ENCODE results near the gene ZNF821.
"Not testable (repeated sequence)": the region's sequence is repeated elsewhere in the genome, so short reads cannot be mapped to it uniquely, and the experiment has no call there.

Gene ZNF821

DNA sequence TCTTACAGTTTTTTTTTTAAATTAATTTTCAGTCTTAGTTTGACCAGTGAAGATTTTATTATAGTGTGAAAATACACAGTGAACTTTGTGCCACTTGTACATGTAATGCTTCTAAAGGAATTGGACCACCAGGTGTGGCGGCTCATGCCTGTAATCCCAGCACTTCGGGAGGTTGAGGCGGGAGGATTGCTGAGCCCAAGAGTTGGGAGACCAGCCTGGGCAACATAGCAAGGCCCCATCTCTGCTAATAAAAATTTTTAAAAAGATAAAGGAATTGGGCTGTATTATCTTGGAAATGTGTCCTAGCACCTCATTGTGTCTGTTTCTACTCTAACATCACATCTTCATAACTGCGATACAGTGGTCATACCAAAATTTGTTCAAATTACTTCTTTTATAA, 15.2 kb upstream of the ZNF821 start:
- no peak for DNase-seq

DNA sequence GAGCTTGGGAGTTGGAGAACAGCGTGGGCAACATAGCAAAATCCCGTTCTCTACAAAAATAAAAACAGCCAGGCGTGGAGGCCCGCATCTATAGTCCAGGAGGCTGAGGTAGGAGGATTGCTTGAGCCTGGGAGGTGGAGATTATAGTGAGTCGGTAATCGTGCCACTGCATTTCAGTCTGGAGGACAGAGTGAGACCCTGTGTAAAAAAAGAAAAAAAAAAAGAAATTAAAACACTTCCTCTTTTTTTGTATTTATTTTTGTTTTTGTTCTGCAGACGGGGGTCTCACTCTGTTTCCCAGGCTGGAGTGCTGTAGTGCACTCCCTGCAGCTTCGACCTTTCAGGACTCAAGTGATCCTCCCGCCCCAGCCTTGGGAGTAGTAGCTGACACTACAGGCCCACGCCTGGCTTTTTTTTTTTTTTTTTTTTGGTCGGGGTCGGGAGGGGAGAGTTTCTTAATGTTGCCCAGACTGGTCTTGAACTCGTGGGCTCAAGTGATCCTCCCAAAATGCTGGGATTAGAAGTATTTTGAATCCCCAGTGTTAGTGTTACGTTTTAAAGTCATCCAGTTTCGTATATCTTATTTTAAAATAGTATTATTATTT, 12.9 kb upstream of the ZNF821 start:
- no peak for DNase-seq

DNA sequence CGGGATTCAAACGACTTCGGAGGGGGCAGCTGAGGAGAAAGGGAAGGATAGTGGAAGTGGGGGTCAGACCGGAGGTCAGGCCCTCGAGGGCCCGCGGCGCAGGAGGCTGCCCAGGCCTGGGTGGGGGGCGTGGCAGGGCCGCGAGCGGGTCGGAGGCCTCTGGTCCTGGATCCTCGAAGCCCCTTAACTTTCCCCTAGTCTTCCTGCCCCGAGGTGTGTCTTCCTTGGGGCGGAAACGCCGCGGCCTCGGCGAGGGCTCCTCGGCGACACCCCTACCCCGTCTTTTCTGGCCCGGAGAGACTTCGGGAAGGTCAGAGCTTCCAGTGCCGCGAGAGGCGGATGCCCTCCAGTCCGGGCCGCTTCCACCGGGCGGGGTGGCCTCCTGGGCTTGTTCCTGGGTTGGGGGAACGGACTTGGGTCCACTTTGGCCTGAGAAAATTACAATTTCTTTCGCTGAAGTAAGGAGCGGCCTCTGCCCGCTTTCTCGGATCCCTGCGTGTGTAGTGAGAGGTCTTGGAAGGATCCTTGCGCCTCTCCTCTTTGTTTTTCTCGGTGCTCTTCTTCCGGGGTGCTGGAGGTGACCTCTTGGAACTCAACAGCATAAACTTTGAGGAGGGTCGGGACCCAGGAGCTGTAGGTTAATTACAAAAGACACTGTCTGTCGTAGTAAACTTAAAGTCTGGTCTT, 11.8 kb upstream of the ZNF821 start:
- peak; percentile 26 to 27 for DNase-seq

DNA sequence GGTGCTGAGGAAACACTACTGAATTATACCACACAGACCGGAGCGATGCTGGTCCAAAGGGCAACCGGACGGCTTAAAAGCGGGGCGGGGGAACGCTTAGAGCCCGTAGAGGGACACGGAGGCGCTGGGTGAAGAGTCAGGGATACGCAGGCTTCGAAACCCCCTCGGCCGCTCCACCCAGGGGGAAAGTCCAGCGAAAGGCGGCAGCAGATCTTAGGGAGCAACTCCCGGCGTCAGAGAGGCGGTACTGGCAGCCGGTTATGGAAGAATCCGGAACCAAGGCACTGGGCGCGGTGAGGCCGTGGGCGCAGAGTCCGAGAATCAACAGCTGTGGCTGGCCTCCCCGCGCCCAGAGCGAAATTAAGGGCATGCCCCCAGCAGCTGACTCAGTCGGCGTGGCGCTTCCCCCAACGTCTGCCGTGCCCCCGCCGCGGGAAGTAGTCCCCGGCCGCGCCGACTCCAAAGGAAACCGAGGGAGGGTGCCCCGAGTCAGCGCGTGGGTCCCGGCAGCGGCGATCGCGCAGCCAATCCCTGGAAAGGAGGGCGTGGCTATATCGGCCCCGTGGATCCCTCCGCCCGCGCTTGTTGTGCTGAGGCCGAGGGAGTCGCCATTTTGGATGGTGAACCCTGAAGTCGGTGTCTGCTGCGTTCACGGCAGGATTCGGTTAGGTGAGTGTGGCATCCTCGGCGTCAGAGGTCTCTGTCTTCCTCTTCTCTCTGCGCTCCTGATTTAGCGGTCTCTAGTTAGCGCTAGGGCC, 11.1 kb upstream of the ZNF821 start, which contains the start of gene IST1:
Gene IST1 (plus strand): TSS at position 611 of the 758 bp plus-strand sequence. CDS start 20,110 bp downstream, outside the sequence.
- peak; percentile 96 to 98 for DNase-seq

DNA sequence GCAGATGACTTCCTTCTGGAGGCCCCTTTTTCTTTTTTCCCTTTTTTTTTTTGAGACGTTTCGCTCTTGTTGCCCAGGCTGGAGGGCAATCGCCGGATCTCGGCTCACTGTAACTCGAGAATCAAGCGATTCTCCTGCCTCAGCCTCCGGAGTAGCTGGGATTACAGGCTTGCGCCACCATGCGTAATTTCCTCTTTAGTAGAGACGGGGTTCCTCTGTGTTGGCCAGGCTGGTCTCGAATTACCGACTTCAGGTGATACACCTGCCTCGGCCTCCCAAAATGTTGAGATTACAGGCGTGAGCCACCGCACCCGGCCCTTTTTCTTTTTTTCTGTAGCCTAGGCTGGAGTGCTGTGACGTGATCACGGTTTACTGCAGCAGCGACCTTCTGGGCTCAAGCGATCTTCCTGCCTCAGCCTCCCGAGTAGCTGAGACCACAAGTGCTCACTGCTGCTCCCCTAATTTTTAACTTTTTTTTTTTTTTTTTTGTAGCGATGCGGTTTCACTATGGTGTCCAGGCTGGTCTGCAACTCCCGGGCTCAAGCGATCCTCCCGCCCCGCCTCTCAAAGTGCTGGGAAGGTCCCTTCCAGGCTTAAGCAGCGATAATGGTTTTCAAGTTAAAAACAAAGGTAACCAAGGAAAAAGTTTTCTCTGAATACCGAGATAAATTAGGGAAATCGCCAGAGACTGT, 10.4 kb upstream of the ZNF821 start:
- DNase-seq, result peak; percentile 12 to 25

DNA sequence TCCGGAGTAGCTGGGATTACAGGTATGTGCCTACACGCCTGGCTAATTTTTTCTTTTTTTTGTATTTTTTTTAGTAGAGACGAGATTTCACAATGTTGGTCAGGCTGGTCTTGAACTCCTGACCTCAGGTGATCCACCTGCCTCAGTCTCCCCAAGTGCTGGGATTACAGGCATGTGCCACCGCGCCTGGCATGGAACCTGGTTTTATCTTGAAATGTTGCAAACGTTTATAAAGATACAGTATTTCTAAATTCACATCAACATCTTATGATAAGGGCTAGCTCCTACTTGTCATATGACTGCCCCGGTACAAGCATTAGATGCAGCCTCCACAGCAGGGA, 9.9 kb upstream of the ZNF821 start:
- DNase-seq, result no peak

DNA sequence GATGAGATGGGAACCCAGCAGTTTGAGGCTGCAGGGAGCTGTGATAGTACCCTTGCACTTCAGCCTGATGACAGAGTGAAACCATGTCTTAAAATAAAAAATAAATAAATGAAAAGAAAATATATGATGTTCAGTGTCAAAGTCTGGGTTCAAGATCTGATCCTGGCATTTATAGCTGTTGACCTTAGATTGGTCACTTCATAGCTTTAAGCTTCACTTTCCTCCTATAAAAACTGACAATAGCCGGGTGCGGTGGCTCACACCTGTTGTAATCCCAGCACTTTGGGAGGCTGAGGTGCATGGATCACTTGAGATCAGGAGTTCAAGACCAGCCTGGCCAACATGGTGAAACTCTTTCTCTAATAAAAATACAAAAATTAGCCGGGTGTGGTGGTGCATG, 5.2 kb upstream of the ZNF821 start:
- DNase-seq, result no peak

DNA sequence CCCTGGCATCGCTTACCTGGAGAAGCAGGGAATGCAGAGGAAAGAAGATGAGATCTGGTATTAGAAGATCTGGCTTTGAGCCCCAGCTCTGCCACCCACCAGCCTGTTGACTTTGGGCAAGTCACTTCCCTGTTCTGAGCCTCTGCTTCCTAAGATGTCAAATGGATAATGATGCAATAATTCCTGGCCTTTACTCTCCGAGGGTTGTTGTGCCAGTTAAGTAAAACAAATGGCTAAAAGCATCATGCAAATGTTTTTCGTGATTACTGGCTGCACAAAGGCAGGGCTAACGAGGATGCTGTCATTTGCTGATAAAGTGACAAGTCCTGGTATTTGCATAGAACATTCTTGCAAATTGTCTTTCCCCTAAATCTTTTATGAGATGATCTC, 1.3 kb upstream of the ZNF821 start:
- no peak for DNase-seq

DNA sequence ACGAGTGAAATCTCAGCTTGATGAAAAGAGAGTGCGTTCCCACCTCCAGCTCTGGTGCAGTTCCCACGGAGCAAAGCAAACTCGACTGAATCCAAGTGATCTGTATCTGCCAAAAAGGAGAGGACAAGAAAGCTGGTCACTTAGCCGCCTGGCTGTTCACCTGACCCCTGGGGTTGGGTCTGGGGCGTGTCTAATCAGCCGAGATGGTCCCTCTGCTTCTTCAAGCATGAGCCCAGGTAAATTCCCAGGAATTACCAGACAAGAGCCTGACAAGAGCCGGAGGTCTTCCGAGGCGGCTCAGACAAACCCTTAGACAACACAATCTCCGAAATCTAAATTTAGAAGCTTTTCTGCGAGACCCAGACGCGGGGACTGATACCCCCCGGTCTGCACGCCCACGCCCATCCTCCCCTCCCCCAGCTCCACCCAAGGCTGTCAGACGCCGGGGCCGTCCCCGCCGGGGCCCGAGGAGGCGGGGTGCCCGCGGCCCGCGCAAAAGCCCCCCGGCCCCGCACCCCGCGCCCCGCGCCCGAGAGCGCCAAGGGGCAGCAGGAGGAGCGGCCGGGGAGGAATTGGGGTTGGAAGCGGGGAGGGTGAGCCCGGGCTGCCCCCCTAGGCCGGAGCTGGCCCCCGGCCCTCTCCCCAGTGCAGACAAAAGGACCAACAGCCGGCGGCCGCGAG, 674 bp downstream of the ZNF821 start:
- peak; percentile 60 for DNase-seq

DNA sequence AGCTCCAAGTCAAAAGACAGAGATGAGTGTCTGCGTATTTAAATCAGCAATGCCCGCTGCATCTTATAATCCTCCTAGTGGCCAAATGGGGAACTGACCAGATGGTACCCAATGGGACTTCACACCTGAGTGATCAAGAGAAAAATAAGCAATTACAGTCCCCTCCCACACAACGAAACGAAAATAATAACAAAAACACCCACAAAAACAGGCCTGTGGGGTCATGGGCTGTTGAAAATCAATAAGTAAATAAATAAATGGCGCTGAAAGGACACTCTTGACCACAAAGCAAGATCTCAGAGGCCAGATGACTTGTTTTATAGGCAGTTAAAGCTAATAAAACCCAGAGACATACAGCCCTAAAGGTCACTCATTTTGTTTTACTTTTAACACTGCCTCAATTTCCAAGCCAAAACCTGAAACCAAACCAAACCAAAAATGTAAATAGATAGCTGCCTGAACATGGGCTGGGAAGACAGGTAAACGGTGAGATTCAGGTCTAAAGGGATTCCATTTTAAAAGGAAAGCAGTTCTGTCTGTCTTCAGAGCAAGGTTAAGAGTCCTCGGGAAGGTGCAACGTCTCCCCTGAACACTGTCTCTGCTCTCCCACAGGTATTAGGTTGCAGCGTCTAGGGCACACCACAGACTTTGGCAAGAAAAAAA, 1.3 kb downstream of the ZNF821 start:
- peak; percentile 43 to 69 for DNase-seq

DNA sequence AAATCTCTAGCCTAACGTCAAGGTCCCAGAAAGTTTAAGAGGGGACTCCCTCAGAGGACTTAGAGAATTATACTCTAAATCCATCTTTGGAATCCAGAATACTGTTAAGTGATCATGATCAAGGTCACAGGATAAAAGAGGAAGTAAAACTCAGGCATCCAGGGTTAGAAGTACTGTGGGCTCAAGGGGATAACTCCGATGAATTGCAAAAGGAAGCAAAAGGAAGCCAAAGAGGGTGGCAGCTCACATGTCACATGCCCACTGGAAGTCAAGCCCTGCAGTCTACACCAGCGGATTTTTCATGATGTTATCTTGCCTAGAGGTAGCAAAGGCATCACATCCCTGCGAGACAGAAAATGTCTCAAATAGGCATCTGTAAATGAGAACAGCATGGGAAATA, 3.8 kb downstream of the ZNF821 start:
- DNase-seq, result no peak

DNA sequence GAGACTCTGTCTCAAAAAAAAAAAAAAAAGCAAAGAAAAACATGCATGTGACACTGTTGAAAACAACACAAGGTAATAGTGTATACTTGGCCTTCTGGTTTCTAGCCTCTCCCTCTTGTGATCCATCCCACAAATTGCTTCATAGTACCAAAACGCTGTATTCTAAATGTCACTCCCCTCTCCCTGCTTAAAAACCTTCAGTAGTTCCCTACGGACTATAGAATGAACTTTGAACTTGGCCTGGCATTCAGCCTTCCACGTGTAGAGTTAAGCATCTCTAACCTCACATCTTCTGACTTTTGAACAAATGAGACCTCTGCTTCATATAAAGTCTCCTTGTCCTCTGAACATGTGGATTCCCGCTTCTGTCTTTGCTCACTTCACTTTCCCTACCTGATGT, 5.1 kb downstream of the ZNF821 start:
- no peak for DNase-seq

DNA sequence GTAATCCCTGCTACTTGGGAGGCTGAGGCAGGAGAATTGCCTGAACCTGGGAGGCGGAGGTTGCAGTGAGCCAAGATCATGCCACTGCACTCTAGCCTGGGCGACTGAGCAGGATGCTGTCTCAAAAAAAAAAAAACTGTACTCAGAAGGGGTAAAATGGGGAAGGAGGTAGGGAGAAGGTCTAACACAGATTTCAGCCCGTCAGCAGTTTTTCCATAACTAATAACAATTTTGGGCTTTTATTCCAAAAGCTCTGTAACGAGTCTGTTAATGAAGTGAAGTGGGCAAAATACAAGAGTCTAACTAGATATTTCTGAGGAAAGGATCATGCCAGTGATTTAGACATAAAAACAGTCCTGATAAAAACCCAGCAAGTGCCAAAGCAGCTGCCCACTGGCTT, 10.8 kb downstream of the ZNF821 start:
- DNase-seq, result no peak

DNA sequence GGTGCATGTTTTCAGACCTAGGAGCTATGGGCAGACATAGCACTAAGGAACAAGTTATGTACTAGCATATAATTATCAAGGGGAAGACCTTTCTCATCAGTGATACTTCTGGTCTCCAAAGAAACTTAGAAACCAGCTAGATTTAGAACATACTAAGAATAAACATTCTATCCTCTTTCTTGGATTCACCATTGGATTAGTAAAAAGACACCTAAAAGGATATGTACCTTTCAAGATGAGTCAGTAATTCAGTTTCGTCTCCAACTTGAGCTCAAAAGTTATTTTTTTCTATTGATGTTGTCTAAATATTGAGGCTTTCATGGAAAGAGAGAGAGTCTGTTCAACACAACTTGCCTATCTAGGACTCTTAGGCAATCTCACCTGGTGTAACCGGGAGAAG, 13.2 kb downstream of the ZNF821 start:
- no peak for DNase-seq

DNA sequence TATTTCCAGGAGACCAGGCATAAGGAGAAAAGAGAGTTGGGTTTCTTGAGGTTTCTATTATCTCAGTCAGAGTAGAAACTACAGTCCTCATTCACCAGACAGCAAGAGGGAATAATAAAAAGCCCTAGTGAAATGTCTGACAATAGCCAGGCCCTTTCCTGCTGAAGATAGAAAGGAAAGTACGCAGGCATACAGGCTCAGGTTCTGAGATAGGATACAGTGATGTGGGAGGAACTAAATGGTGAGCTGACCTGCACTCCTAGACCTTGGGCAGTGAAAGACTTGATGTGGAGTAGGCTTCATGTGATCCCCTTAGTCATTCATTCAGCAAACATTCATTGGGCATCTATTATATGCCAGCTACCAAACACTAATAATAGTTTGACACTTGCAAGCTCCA, 14.9 kb downstream of the ZNF821 start:
- no peak for DNase-seq

DNA sequence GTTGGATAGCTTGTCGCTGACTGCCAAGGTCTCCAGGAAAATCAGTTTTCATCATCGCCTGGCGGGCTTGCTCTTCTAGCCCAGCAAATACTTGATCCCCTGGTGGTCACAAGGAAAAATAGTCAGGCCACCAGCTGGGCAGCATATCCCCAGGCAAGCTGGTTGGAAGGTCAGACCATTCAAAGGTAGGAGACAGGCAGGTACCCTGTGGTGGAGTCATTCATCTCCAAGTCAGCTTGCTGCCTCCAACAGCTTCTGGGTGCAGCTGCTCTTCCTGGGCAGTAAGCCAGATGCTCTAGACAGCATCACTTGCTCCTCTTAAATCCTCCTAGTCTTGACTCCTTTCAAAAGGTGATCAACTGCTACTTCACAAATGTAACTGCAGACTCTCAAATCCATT, 16.0 kb downstream of the ZNF821 start:
- DNase-seq, result no peak

DNA sequence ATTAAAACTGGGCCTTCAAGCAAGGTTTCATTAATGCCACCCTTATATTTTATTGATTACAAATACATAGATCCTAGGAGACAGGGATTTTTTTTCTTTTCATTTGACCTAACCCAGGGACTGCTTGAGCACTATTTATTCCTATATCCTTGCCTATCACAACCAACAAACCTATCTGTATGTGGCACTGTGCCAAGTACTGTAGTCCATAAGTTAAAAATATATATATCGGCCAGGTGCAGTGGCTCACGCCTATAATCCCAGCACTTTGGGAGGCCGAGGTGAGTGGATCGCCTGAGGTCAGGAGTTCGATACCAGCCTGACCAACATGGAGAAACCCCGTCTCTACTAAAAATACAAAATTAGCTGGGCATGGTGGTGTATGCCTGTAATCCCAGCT, 16.8 kb downstream of the ZNF821 start:
- not testable (repeated sequence) for DNase-seq

DNA sequence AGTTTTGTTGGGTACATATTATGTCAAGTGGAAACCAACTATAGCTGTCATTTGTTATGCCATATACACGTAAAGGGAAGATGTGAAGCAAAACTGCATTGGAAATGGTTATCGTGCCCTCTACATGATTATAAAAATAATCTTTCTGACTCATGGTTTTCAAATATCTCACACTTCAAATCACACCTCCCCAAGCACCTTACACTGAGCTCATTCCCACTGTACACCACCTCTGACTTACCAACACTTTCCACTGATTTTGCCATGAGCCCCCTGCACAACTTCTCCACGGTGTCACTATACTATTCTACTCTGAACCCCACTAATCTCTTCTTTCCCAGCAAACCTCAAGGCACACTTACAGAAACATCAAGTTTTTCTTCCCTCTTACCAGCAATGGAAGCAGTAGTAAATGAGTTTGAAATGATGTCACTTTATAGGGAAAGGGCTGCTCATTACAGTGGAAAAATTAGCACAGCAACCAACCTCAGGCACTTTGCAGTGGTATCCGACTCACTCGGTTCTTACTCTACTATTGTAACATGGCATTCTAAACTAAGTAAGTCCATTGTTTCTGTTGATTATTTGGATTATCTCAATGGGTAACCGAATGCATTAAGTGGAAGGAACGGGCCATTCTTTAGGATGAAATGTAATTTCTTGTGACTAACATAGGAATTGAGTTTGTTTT, 18.7 kb downstream of the ZNF821 start:
- DNase-seq, result no peak

DNA sequence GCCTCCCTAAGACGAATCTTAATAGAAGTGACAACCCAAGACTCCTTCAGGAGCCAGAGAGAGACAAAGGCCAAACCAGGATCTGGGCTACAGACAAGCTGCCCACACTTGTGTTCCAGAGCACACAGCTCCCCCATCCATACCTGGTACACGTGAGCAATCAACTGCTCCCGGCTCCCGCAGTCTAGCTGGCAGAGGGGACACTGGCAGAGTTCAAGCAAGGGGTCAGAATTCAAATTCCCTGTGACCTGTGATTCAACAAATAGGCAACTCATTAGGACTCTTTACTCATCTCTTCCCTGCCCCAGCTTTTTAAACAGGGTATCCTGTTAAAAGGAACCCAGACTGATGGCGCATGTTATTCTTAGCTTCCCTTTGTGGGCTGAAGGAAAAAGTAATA, 20.0 kb downstream of the ZNF821 start:
- no peak for DNase-seq

DNA sequence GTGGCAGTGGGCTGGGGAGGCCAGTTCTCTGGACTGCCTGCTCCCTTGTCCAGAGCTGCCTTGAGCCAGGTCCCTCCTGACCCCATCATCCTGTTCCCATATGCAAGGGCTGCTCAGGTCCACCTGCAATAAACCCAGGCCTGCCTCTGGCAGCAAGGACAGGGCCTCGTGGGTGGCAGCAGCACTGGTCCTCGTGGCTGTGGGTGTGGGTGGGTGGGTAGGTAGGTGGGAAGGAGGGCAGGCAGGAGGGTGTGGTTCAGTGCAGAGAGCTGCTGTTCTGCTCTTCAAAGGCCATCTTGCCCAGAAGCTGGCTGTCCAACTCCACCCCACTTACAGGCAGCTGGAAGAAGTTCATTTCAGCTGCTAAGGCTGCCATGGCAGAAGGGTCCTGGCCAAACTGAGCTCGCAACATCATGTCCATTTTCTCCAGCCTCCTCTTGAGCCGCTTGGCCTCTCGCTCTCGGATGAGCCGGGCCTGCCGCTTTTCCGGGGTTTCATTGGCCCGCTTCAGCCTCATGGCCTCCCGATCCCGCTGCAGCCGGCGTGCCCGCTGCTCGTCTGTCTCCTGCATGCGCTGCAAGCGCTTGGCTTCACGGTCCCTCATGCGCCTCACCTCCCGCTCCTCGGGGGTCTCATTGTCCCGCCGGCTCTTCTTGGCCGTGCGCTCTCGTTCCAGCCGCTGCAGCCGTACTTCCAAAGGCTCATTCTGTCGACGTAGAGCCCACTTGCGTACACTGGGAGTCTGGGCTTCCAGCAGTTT, 24.0 kb downstream of the ZNF821 start:
- DNase-seq, result no peak

Measured in stimulated activated CD4-positive, alpha-beta T cell treated with anti-CD3 and anti-CD28 coated beads, Interleukin-4, amount 100 ng/mL, for 4 hours (primary cell).